ENCODE results near the gene SLC38A1.
"Not testable (repeated sequence)": the region's sequence is repeated elsewhere in the genome, so short reads cannot be mapped to it uniquely, and the experiment has no call there.

The SLC38A1 gene

GRCh38 chr12:46201284-46201789 is 67.5 kb downstream of the SLC38A1 start:
- DNase-seq = no peak

- no peak for DNase-seq
Measured at GRCh38 chr12:46200551-46200950, 68.3 kb downstream of the SLC38A1 start.

- DNase-seq = no peak
Measured at GRCh38 chr12:46198913-46199312, 69.9 kb downstream of the SLC38A1 start.

- no peak for DNase-seq
Measured at GRCh38 chr12:46197883-46198282, 71.0 kb downstream of the SLC38A1 start.

- DNase-seq = not testable (repeated sequence)
Measured at GRCh38 chr12:46190533-46190932, 78.3 kb downstream of the SLC38A1 start.

GRCh38 chr12:46188170-46188569 is 80.7 kb downstream of the SLC38A1 start:
- no peak for DNase-seq

- DNase-seq = no peak
Measured at GRCh38 chr12:46187023-46187422, 81.8 kb downstream of the SLC38A1 start.

- DNase-seq = no peak
Measured at GRCh38 chr12:46186088-46186487, 82.8 kb downstream of the SLC38A1 start.

GRCh38 chr12:46185686-46186085 is 83.2 kb downstream of the SLC38A1 start:
- no peak for DNase-seq

- no peak for DNase-seq
Measured at GRCh38 chr12:46184798-46185595, 83.8 kb downstream of the SLC38A1 start.

GRCh38 chr12:46183112-46183511 is 85.7 kb downstream of the SLC38A1 start:
- DNase-seq = no peak

- no peak for DNase-seq
Measured at GRCh38 chr12:46181465-46181864, 87.4 kb downstream of the SLC38A1 start.

- DNase-seq = no peak
Measured at GRCh38 chr12:46179693-46180452, 89.0 kb downstream of the SLC38A1 start.

- DNase-seq = no peak
Measured at GRCh38 chr12:46177837-46178608, 90.8 kb downstream of the SLC38A1 start.

- DNase-seq = no peak
Measured at GRCh38 chr12:46177025-46177424, 91.8 kb downstream of the SLC38A1 start.

GRCh38 chr12:46174919-46175318 is 93.9 kb downstream of the SLC38A1 start:
- no peak for DNase-seq

- DNase-seq = no peak
Measured at GRCh38 chr12:46174061-46174662, 94.7 kb downstream of the SLC38A1 start.

- no peak for DNase-seq
Measured at GRCh38 chr12:46168426-46168825, 100.4 kb downstream of the SLC38A1 start.

- no peak for DNase-seq
Measured at GRCh38 chr12:46167412-46167811, 101.4 kb downstream of the SLC38A1 start.

GRCh38 chr12:46165191-46165590 is 103.7 kb downstream of the SLC38A1 start:
- no peak for DNase-seq

- no peak for DNase-seq
Measured at GRCh38 chr12:46164186-46164761, 104.6 kb downstream of the SLC38A1 start.

- not testable (repeated sequence) for DNase-seq
Measured at GRCh38 chr12:46162549-46163076, 106.2 kb downstream of the SLC38A1 start.

Measured in activated CD4-positive, alpha-beta T cell treated with anti-CD3 and anti-CD28 coated beads, Interleukin-2, amount 50 U/mL, for 4 hours (primary cell).